ENCODE data around the gene HTR3B.

DNA sequence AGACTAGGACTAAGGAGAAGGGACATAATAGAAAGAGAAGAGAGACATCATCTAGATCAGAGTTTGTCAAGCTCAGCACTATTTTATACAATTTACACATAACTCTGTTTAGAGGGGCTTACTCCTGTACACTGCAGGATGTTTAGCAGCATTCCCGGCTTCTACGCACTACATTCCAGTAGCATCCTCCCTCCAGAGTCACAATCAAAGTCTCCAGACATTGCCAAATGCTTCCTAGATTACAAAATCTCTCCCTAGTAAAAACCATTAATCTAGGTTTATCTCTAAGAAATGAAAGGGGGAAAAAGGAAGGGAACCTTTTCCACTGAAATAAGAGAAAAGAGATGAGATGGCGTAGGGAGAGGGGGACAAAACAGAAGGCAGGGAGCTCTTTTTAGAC is 33.3 kb upstream of the HTR3B start:
- no peak for TF ChIP-seq POLR2A (IDR thresholded peaks at IDR 0.05; ENCODE audit: low read length)
- no peak for TF ChIP-seq GATA1 (IDR thresholded peaks at IDR 0.05; ENCODE audit: low read depth, low read length)

Measured in erythroblast (primary cell).